H9 (cell line): ENCODE data around the gene OR2Z1. TPM values are rescaled to one million over a fixed set of nuclear protein-coding genes. Genes with fewer than 3 reads are reported as not detected.

Experiments used
- DNase-seq: peaks from one replicate; pipeline ENCODE4 v3.0.0-alpha.2; 2017
- H2AFZ ChIP-seq: one replicate; pipeline ENCODE4 v1.6.1; 2013; ENCODE audit warnings: mild to moderate bottlenecking, low read length, control low read depth, moderate library complexity
- H2AK5ac ChIP-seq: 2 replicates; pipeline ENCODE4 v1.6.1; 2013; ENCODE audit warnings: low read length, control low read depth, mixed read lengths; ENCODE audit not compliant: insufficient read length
- H2BK120ac ChIP-seq: one replicate; pipeline ENCODE4 v1.6.1; 2013; ENCODE audit warnings: low read depth, mild to moderate bottlenecking, low read length, control low read depth, inconsistent platforms; ENCODE audit not compliant: poor library complexity, severe bottlenecking
- H2BK12ac ChIP-seq: 2 replicates; pipeline ENCODE4 v1.6.1; 2013; ENCODE audit warnings: low read length, control low read depth, mixed read lengths, low read depth; ENCODE audit not compliant: insufficient read length
- H2BK15ac ChIP-seq: 2 replicates; pipeline ENCODE4 v1.6.1; 2013; ENCODE audit warnings: low read depth, low read length, control low read depth
- H2BK20ac ChIP-seq: one replicate; pipeline ENCODE4 v1.6.1; 2013; ENCODE audit warnings: low read depth, mild to moderate bottlenecking, low read length, control low read depth, inconsistent platforms; ENCODE audit not compliant: poor library complexity, severe bottlenecking
- H2BK5ac ChIP-seq: 2 replicates; pipeline ENCODE4 v1.6.1; 2013; ENCODE audit warnings: low read length, control low read depth, mixed read lengths; ENCODE audit not compliant: insufficient read length
- H3K14ac ChIP-seq: 2 replicates; pipeline ENCODE4 v1.6.1; 2013; ENCODE audit warnings: low read length, control low read depth; ENCODE audit not compliant: insufficient read depth
- H3K18ac ChIP-seq: 2 replicates; pipeline ENCODE4 v1.6.1; 2013; ENCODE audit warnings: low read depth, mild to moderate bottlenecking, mixed read lengths, low read length, control low read depth; ENCODE audit not compliant: insufficient read length
- H3K23ac ChIP-seq: 2 replicates; pipeline ENCODE4 v1.6.1; 2013; ENCODE audit warnings: low read length, control low read depth, mixed read lengths, low read depth; ENCODE audit not compliant: insufficient read length
- H3K23me2 ChIP-seq: 2 replicates; pipeline ENCODE4 v1.6.1; 2013; ENCODE audit warnings: low read depth, mild to moderate bottlenecking, mixed read lengths, low read length, control low read depth; ENCODE audit not compliant: insufficient read length, poor library complexity, severe bottlenecking
- H3K27ac ChIP-seq: 2 replicates; pipeline ENCODE4 v1.5.1; 2013; ENCODE audit warnings: low read length, control low read depth, mixed read lengths, low read depth; ENCODE audit not compliant: insufficient read length
- H3K27me3 ChIP-seq: 2 replicates; pipeline ENCODE4 v1.6.1; 2013; ENCODE audit warnings: low read length, control low read depth, inconsistent platforms; ENCODE audit not compliant: insufficient read depth
- H3K4ac ChIP-seq: 2 replicates; pipeline ENCODE4 v1.6.1; 2013; ENCODE audit warnings: low read depth, mild to moderate bottlenecking, control low read depth, inconsistent platforms, low read length, moderate library complexity
- H3K4me1 ChIP-seq: 2 replicates; pipeline ENCODE4 v1.6.1; 2013; ENCODE audit warnings: low read length, control low read depth, inconsistent platforms; ENCODE audit not compliant: insufficient read depth
- H3K4me2 ChIP-seq: 2 replicates; pipeline ENCODE4 v1.6.1; 2013; ENCODE audit warnings: low read length, control low read depth, mixed read lengths; ENCODE audit not compliant: insufficient read length, insufficient read depth
- H3K56ac ChIP-seq: 2 replicates; pipeline ENCODE4 v1.6.1; 2013; ENCODE audit warnings: low read depth, mild to moderate bottlenecking, mixed read lengths, low read length, control low read depth; ENCODE audit not compliant: insufficient read length
- H3K79me1 ChIP-seq: 2 replicates; pipeline ENCODE4 v1.6.1; 2013; ENCODE audit warnings: low read depth, mild to moderate bottlenecking, moderate library complexity, low read length, control low read depth, inconsistent platforms; ENCODE audit not compliant: insufficient read depth, poor library complexity, severe bottlenecking
- H3K79me2 ChIP-seq: 2 replicates; pipeline ENCODE4 v1.6.1; 2013; ENCODE audit warnings: low read length, control low read depth, inconsistent platforms; ENCODE audit not compliant: insufficient read depth
- H3K9ac ChIP-seq: 2 replicates; pipeline ENCODE4 v1.6.1; 2013; ENCODE audit warnings: low read length, control low read depth, mixed read lengths; ENCODE audit not compliant: insufficient read length; ENCODE audit errors: extremely low read depth
- H3K9me3 ChIP-seq: one replicate; pipeline ENCODE4 v1.6.1; 2013; ENCODE audit warnings: low read depth, low read length, inconsistent platforms; ENCODE audit not compliant: control insufficient read depth
- H3T11ph ChIP-seq: one replicate; pipeline ENCODE4 v1.6.1; 2013; ENCODE audit warnings: mild to moderate bottlenecking, low read length, control low read depth, inconsistent platforms
- H4K20me1 ChIP-seq: one replicate; pipeline ENCODE4 v1.6.1; 2013; ENCODE audit not compliant: control insufficient read depth, insufficient read length, insufficient read depth
- H4K5ac ChIP-seq: 2 replicates; pipeline ENCODE4 v1.6.1; 2013; ENCODE audit warnings: low read depth, mild to moderate bottlenecking, mixed read lengths, low read length, control low read depth; ENCODE audit not compliant: insufficient read length
- H4K8ac ChIP-seq: replicated peaks from 2 replicates; pipeline ENCODE4 v1.6.1; 2013; ENCODE audit warnings: low read length, control low read depth, mixed read lengths, low read depth; ENCODE audit not compliant: insufficient read length
- H4K91ac ChIP-seq: 2 replicates; pipeline ENCODE4 v1.6.1; 2013; ENCODE audit warnings: low read depth, mild to moderate bottlenecking, moderate library complexity, mixed read lengths, low read length, control low read depth; ENCODE audit not compliant: insufficient read length
- H3K27ac Mint-ChIP-seq, 3 experiments: 2 replicates in 2 of 3; 3 replicates in 1 of 3; pipeline ENCODE4 v1.8.0; 2020 to 2021; ENCODE audit warnings: mixed read lengths in 3 of 3, mild to moderate bottlenecking in 1 of 3, moderate library complexity in 1 of 3
- H3K27me3 Mint-ChIP-seq: 2 replicates; pipeline ENCODE4 v1.8.0; 2021; ENCODE audit warnings: low read depth, mild to moderate bottlenecking, moderate library complexity, mixed read lengths
- H3K36me3 Mint-ChIP-seq, 3 experiments: 2 replicates in 2 of 3; 3 replicates in 1 of 3; pipeline ENCODE4 v1.8.0; 2020 to 2021; ENCODE audit warnings: low read depth in 3 of 3, mixed read lengths in 3 of 3; ENCODE audit not compliant: insufficient read depth in 1 of 3
- H3K4me1 Mint-ChIP-seq, 2 experiments: 2 replicates each; pipeline ENCODE4 v1.8.0; 2020; ENCODE audit warnings: mixed read lengths in 2 of 2
- H3K4me3 Mint-ChIP-seq, 2 experiments: 2 replicates in 1 of 2; 3 replicates in 1 of 2; pipeline ENCODE4 v1.8.0; 2020 to 2021; ENCODE audit warnings: mild to moderate bottlenecking in 2 of 2, mixed read lengths in 2 of 2, moderate library complexity in 1 of 2
- H3K9me3 Mint-ChIP-seq, 2 experiments: 2 replicates in 1 of 2; 3 replicates in 1 of 2; pipeline ENCODE4 v1.8.0; 2020; ENCODE audit warnings: mild to moderate bottlenecking in 2 of 2, mixed read lengths in 2 of 2, moderate library complexity in 1 of 2
- CTCF ChIP-seq: fragments of 200-600 bp; sonication (generic); conservative IDR thresholded peaks from 3 replicates; pipeline ENCODE4 v1.8.0; 2021; ENCODE audit warnings: antibody characterized with exemption, mild to moderate bottlenecking
- WGBS: extraction: QIAGEN DNeasy Blood & Tissue Kit; methylation state at CpG from one replicate; pipeline ENCODE4 v1.1.7; 2013; ENCODE audit warnings: missing lambda C conversion rate, low lambda C conversion rate, mixed read lengths; ENCODE audit not compliant: insufficient read length; ENCODE audit errors: extremely low coverage; 5-methylcytosine and 5-hydroxymethylcytosine counted together
- total RNA-seq: library from RNA; stranded (reverse); gene quantifications from 2 replicates; pipeline ENCODE4 v1.2.1, GENCODE V29; 2021

Gene OR2Z1
- total RNA-seq, 1 experiment from 2014 or later = not detected

- H3K56ac ChIP-seq = no peak overlapping the region
- no peak overlapping the region for H4K8ac ChIP-seq
- H3K23ac ChIP-seq = no peak overlapping the region
- no peak overlapping the region for H3K4ac ChIP-seq
- no peaks in the 10 kb centered on the region for H3K4me1 ChIP-seq
- no peaks in the 10 kb centered on the region for H3K9me3 ChIP-seq
- no peak overlapping the region for H3K4me2 ChIP-seq
- no peak for DNase-seq
- H3K79me1 ChIP-seq = no peaks in the 10 kb centered on the region
- WGBS = 100% methylated on average over 1 of the region's 5 CpGs
- Mint-ChIP-seq H3K4me1 (no peaks in the 10 kb centered on the region), H3K27me3 (peaks cover 9% of the 10 kb centered on the region), H3K9me3 (peaks cover 14 to 55% of the 10 kb centered on the region in 2 experiments), H3K4me3 (no peak overlapping the region), H3K27ac (no peak overlapping the region), H3K36me3 (peaks cover 3 to 6% (median 5%) of the 10 kb centered on the region in 3 experiments; a peak in 4 of 7 replicates)
- no peak overlapping the region for H3T11ph ChIP-seq
- H3K23me2 ChIP-seq = no peaks in the 10 kb centered on the region
- H3K27ac ChIP-seq = no peak overlapping the region
- H4K91ac ChIP-seq = no peak overlapping the region
- H2AK5ac ChIP-seq = no peak overlapping the region
- H2BK120ac ChIP-seq = no peak overlapping the region
- no peak overlapping the region for H4K5ac ChIP-seq
- H2BK15ac ChIP-seq = no peak overlapping the region; the same call in 1 of the 2 replicates
- H3K9ac ChIP-seq = no peak overlapping the region
- no peaks in the 10 kb centered on the region for H3K79me2 ChIP-seq
- no peak overlapping the region for H2BK12ac ChIP-seq
- H3K27me3 ChIP-seq = no peaks in the 10 kb centered on the region
- H2AFZ ChIP-seq = no peak overlapping the region
- no peak overlapping the region for H2BK20ac ChIP-seq
- H4K20me1 ChIP-seq = no peaks in the 10 kb centered on the region
- H3K18ac ChIP-seq = no peak overlapping the region
- no peak for TF ChIP-seq CTCF
- H3K14ac ChIP-seq = no peak overlapping the region; the same call in 1 of the 2 replicates
- no peak overlapping the region for H2BK5ac ChIP-seq
Measured at GRCh38 chr19:8680676-8681344, 40.6 kb upstream of the OR2Z1 start.
